Activated CD4-positive, alpha-beta T cell treated with anti-CD3 and anti-CD28 coated beads, Interleukin-2, Interleukin-4, amounts not matched to agents 100 ng/mL and 50 ng/mL, durations not matched to agents 16 hours and 8 hours (primary cell): ENCODE data around the gene SRPK3.
"Not testable (repeated sequence)": the region's sequence is repeated elsewhere in the genome, so short reads cannot be mapped to it uniquely, and the experiment has no call there.

Source experiments
- DNase-seq: peaks from one replicate; pipeline ENCODE4 v3.0.0-alpha.2; 2020; ENCODE audit warnings: low spot score

Gene SRPK3

DNA sequence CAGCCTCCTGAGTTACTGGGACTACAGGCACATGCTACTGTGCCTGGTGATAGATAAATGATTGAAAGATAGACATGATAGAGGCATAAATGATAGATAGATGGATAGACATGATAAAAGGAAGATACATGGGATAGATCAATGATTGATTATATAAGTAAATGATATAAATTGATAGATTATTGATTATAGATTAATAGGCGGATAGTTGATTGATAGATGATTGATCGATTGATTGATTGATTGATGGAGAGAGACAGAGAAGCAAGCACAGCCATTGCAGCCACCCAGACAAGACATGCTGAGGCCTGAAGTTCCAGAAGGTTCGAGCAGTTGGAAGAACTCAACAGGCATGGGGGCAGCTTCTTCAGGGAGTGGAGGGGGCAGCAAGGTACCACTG lies 34.5 kb upstream of the SRPK3 start:
- DNase-seq = no peak

DNA sequence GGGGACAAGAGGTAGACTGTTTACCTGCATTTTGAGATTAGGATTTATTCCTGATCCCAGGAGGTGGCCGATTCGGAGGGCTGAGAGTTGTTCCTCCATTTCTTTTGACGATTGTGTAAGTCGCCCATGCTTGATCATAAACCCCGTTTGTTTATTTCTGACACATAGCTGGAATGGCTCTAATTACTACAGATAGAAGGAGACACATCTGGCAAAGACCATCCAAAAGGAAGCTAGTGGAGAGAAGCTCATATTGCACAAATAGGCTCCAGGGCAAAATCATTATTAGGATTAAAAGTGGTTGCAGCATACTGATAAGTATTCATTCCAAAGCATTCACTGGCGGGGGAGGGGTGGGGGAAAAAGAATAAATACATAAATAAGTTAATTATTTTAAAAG lies 33.9 kb upstream of the SRPK3 start:
- DNase-seq = not testable (repeated sequence)

DNA sequence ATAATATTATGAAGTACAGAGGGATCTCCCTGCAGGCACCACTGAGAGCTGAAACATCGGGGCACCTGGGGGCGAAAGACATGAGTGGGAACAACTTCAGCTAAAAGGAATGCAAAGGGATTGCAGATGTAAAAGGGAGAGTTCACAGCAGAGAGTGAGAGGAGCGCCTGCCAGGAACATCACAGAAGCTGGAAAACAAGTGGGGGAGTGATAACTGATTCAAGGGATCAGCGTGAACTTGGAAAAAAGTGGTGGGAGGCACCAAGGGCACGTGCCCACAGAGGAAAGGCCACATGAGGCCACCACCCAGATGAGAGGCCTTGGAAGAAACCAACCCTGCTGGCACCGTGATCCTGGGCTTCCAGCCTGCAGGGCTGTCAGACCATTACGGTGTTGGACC lies 31.8 kb upstream of the SRPK3 start:
- DNase-seq = not testable (repeated sequence)

DNA sequence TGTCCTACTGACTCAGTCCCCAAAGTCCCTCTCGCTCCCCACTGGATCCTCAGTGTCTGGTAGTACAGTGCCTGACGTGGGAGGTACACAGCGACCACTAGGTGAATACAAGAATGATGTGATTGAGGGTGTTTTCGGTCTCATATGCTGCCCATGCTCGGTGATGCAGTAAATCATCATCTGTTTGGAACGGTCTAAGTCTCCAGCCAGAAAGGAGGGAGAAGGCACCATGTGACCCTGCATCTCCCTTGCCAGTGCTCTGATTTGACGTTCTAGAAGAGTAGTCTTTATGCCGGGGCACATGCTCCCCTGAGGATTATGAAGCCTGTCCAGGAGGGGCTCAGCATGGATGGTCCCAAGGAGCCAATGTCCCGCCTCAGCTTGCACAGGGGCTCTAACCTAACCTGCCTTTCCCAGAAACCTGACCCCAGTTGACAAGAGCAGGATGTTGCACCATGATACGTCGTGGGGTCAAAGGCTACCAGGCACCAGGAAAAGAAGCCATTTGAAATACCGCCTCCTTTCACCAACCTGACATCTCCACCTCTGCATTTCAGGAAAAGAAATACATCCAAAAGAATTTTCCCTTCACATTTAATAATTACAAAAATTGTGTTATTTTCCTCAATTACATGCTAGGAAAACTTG lies 30.6 kb upstream of the SRPK3 start:
- DNase-seq = no peak

DNA sequence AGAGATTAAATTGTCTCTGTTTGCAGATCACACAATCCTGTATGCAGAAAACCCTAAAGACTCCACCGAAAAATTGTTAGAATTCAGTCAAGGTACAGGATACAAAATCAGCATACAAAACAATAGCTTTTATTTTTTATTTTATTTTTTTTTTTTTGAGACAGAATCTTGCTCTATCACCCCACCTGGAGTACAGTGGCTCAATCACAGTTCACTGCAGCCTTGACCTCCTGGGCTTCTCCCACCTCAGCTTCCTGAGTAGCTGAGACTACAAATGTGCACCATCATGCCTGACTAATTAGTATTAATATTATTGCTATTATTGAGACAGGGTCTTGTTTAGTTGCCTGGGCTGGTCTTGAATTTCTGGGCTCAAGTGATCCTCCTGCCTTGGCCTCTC lies 25.7 kb upstream of the SRPK3 start:
- no peak for DNase-seq

DNA sequence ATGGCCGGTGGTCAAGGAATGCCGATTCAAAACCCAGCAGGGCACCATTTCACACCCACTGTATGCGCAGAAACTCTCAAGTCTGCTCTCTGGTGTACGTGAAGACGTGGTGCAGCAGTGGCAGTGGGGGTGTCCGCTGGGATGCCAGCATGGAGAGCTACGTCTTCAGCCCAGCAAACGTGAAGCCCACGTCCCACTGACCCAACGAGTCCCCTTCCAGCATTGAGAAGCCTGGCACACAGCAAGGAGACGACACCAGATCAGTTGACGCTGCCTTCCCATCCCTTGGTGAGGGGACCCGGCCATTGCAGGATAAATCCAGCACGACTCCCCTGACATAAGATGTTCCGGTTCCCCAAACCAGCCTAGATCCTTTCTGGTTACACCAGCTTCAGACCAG lies 19.0 kb upstream of the SRPK3 start:
- DNase-seq = no peak

DNA sequence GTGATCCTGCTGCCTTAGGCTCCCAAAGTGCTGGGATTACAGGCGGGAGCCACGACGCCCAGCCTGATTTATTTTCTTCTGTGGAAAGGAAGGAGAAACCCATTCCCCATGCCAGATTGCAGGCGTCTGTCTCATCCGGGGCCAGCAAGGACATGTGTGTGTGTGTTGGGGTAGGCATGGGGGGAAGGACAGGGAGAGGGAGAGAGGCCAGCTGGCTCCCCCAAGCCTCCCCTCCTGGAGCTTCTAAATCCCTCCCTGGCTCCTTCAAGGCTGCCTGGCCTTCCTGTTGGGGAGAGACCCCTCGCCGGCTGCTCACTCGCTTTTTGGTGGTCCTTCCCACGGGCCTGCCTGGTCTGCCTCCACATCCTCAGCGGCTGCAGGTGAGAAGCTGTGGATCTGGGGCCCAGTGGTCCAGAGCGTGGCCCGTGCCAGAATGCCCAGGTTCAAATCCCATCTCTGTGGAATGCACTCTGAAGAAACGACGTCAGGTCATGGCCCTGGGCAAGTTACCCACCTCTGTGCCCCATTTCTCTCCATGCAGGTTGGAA lies 18.1 kb upstream of the SRPK3 start:
- DNase-seq = no peak

DNA sequence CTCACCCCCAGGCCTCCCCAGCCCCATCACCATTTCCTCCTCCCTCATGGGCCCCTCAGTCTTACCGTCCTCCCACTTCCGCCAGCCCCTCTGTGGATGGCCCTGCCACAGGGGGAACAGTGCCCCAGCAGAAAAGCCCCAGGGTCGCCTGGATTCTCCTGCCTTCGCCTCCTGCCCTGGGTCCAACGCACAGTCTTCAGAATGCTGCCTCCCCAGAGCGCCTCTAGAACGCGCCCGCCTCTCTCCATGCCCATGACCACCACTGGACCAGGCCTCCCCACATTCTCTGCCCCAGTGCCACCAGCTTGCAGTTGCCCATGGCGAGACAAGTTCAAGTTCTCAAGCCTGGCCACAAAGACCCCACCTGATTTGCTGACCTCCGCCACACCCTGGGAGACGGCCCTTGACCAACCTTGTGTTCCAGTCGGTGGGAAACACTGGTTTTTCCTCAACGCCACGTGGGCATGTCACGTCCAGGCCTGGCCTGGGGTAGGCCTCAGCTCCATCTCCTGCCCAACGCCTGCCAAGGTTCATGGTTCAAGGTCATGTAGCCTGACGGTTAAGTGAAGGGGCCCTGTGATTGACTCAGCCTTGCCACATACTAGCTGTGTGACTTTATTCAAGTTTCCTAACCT lies 17.4 kb upstream of the SRPK3 start:
- no peak for DNase-seq

DNA sequence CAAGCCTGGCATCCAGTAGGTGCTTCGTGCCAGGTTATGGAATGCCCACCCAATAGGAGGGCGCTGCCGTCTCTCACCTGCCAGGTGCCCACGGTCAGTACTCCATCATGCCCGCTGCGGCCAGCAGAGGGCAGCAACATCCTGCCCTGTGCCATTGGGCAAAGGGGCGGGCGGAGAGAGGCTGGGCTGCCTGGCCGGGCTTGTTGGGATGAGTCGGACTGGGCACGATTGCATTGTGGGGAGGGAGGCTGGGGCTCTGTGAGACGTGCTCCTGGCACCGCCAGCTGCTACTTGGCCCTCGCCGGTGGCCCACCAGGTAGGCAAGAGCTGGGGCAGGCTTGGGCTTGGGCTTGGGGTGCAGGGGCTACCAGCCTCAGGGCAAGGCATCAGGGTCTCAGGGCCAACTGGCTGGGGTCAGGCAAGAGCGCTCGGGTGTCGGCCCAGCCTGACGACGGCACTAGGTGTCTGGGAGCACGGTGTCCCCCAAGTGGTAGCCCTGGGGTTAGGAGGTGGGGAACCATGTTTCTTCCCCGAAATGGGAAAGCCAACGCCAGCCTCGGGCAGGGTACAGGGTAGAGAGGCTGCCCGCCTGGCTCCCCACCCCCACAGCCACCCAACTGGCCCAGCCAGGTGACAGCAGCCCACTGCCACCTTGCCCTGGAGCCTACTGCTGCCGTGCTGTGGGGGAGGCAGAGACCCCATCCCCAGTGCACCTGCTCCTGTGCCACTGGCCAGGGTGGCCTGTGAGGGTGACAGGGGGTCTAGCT lies 16.7 kb upstream of the SRPK3 start, which contains the start of gene PLXNB3:
TSS of gene PLXNB3 (plus strand) at position 261 of the 767 bp plus-strand sequence. CDS start 1,287 bp downstream, outside the sequence.
- DNase-seq = peak; percentile 78

DNA sequence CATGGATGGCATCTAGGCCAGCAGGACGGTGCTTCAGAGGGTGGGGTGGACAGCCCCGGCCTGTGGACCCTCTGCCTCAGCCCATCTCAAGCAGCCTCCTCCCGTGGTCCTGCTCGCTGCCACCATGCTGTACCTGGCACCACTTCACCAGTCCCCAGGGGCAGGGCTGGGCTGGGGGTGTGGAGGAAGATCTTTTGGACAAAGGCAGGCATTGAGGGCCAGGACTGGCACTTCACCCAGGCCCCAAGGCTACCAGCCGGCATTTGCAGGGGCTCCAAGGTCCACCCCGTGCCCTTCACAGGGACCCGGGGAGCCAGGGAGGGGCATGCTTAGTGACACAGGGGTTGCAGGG lies 16.1 kb upstream of the SRPK3 start:
- DNase-seq = no peak

DNA sequence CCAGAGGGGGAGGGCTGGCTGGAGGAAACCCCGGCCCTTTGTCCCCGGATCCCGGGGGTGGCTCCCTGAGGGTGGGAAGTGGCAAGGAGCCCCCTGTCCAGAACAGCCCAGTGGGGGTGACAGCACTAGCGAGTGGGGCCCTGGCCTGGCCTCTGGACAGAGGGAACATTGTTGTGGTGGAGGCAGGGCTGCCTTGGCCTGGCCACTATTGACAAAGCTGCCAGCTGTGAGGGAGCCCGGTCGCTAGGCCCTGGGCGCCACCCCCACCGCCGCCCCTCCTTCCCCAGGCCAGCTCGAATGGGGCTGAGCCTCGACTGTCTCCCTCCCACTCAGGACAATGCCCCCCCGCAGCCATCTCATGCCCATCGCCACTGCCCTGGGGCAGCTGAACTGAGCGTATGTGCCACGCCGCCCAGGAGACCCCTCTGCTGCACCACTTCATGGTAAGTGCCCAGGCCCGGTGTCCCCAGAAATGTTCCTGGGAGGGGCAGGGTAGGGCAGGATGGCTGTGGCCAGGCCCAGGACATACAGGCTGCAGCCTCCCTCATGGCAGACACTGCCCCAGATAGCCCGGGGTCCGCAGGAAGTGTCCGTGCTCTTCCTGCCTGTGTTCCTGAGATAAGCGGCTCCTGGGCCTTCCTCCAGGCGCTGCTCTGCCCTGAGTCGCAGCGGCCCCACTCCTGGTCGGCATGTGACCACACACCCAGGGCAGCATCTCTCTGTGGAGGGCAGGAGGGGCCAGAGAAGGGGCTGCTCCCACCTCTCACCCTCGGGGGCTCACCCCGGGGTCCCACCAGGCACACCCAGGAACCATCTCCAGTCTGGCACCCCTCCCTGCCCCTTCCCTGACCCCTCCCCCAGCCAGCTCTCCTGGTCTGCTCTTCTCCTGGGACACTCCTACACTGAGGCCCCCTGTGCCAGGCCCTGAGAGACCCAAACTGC lies 15.4 kb upstream of the SRPK3 start:
- no peak for DNase-seq

DNA sequence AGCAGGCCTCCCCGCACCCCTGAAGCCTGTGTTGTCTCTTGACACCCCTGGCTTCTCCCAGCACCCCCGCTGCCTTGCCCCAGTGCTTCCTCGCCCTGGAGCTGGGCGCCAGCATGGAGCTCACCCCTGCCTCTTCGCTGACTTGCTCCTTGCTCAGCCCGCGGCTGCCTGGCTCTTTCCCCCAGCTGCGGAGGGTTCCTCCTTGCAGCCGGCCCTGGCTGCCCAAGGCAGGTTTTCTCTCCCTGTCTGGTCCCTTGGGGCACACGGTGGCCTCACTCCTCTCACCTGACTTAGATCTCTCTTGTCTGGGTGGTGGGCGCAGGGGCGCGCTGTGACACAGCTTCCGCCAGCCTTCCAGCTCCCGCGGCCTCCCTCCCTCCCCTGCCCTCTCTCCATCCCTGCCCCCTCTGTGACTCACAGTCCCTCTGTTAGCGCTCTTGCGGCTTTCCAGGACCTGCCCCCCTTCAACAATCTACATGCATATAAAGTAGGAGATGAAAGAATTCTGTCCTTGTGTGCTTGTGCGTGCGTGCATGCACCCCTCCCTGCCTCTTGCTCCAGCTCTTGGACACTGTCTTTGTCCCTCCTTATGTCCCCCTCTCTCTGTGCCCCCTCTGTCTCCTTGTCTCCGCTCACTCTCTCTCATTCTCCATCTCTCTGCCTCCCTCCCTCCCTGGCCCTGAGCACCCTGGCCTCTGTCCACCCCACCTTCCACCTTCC lies 14.6 kb upstream of the SRPK3 start:
- DNase-seq = no peak

DNA sequence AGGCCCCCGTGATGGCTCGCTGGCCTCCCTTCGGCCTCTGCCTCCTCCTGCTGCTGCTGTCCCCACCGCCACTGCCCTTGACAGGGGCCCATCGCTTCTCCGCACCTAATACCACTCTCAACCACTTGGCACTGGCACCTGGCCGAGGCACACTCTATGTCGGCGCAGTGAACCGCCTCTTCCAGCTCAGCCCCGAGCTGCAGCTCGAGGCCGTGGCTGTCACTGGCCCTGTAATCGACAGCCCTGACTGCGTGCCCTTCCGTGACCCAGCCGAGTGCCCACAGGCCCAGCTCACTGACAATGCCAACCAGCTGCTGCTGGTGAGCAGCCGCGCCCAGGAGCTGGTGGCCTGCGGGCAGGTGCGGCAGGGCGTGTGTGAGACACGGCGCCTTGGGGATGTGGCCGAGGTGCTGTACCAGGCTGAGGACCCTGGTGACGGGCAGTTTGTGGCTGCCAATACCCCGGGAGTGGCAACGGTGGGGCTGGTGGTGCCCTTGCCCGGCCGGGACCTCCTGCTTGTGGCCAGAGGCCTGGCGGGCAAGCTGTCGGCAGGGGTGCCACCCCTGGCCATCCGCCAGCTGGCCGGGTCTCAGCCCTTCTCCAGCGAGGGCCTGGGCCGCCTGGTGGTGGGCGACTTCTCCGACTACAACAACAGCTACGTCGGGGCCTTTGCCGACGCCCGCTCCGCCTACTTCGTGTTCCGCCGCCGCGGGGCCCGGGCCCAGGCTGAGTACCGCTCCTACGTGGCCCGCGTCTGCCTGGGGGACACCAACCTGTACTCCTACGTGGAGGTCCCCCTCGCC lies 13.8 kb upstream of the SRPK3 start:
- DNase-seq = no peak

DNA sequence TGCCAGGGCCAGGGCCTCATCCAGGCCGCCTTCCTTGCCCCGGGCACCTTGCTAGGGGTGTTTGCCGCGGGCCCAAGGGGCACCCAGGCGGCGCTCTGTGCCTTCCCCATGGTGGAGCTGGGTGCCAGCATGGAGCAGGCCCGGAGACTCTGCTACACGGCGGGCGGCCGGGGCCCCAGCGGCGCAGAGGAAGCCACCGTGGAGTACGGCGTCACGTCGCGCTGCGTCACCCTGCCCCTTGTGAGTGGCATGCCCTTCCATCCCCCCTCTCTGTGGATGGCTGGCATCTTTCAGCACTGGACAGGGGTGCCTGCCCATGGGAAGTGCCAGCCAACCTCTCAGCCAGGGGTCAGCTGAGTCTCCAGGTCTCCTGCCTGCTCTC lies 13.2 kb upstream of the SRPK3 start:
- no peak for DNase-seq

DNA sequence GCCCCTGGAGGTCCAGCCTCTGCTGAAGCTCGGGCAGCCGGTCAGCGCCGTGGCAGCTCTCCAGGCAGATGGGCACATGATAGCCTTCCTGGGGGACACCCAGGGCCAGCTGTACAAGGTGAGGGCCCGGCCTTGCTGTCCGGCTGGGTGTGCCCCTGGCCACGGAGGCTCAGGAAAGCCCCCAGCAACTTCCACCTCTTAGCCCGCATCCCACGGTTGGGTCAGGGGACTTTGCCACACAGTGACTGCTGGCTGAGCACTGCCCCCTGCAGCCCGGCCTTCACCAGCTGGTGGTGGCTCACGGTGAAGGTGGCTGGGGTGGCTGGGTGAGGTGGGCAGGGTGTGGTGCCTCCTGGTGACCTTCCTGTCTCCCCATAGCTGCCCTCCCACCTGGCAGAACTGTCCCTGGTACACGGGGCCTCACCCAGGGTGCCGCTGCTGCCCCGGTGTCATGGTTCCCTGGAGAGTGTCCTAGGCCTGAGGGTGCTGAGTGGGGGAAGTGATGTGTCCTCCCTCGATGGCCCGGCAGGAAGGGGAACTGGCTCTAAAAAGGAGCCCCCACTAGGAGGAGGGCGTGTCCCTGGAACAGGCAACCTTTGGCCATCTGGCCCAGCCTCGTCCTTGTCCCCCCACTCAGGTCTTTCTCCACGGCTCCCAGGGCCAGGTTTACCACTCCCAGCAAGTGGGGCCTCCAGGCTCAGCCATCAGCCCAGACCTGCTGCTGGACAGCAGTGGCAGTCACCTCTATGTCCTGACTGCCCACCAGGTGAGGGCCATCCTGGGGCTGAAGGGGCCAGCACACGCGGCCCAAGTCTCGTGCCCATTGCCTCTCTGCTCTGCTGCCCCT lies 12.3 kb upstream of the SRPK3 start:
- no peak for DNase-seq

DNA sequence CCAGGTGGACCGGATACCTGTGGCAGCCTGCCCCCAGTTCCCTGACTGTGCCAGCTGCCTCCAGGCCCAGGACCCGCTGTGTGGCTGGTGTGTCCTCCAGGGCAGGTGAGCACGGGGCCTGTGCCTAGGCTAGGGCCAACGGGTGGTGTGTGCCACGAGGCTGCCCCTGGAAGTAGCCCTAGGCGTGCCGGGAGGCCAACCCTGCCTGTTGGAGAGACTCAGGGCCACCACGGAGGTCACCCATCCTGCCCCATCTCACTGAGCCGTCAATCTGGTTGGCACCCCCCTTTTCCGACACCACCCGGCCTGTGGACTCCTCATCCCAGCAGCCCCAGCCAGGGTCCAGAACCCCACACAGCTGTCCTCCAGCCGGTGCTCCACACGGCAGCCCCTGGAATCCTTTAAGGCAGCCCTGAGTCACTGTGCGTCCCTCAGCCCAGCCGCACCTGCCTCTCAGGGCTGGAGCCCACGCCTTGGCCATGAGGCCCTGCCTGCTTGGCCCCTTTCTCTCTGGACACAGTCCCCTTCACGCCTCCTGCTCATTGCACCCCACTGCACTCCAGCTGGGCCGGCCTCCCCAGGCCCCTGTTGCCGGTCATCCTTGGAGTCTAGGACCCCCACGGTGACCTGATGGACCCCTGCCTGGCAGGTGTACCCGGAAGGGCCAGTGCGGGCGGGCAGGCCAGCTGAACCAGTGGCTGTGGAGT lies 11.5 kb upstream of the SRPK3 start:
- DNase-seq = no peak

DNA sequence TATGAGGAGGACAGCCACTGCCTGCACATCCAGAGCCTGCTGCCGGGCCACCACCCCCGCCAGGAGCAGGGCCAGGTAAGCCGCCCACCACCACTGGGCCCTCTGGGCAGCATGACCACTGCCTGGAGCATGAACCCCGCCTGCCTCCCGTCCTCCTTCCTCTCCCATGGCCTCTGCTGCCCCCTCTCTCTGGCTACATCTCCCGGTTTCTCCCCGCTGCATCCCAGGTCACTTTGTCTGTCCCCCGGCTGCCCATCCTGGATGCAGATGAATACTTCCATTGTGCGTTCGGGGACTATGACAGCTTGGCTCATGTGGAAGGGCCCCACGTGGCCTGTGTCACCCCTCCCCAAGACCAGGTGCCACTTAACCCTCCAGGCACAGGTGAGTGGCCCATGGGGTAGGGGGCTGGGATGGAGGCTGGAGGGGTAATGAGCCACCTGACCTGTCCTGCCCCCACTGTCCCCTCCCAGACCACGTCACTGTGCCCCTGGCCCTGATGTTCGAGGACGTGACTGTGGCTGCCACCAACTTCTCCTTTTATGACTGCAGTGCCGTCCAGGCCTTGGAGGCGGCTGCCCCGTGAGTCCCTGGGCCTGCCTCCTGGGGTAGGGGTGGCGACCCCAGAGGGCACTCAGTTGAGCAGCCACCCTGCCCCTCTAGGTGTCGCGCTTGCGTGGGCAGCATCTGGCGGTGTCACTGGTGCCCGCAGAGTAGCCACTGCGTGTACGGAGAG lies 10.8 kb upstream of the SRPK3 start:
- no peak for DNase-seq
